Measurements from ENCODE around the gene P3H3. TPM values are rescaled to one million over a fixed set of nuclear protein-coding genes. Genes with fewer than 3 reads are reported as not detected.
"Not testable (repeated sequence)": the region's sequence is repeated elsewhere in the genome, so short reads cannot be mapped to it uniquely, and the experiment has no call there.

The P3H3 gene
- total RNA-seq, 1 donor from 2014 or later, result 19.8 TPM

GRCh38 chr12:6871052-6871957 is 43.1 kb downstream of the P3H3 start:
- peak overlapping the region; percentile 49 to 84 (median 54) for H3K4me3 ChIP-seq (ENCODE audit: low read length in 3 of 3)
- peak overlapping the region; percentile 74 for H3K27ac ChIP-seq (ENCODE audit: low read depth, low read length)
- H3K36me3 ChIP-seq (ENCODE audit: control insufficient read depth in 3 of 3, insufficient read depth in 3 of 3, low read length in 3 of 3), result peaks cover 23 to 36% (median 31%) of the 10 kb centered on the region in 3 donors
- H3K9me3 ChIP-seq (ENCODE audit: control insufficient read depth in 3 of 3, low read length in 3 of 3), result no peaks in the 10 kb centered on the region
- peaks cover 55 to 65% (median 64%) of the 10 kb centered on the region in 3 donors for H3K4me1 ChIP-seq (ENCODE audit: control insufficient read depth in 3 of 3, insufficient read depth in 3 of 3, low read length in 3 of 3)
- H3K27me3 ChIP-seq (ENCODE audit: control insufficient read depth in 3 of 3, insufficient read depth in 3 of 3, low read length in 3 of 3), result no peaks in the 10 kb centered on the region
- peak overlapping the region in 2 of 3 donors; percentile 54 to 88 for H3K9ac ChIP-seq (ENCODE audit: low read depth in 1 of 3, low read length in 3 of 3)

- no peaks in the 10 kb centered on the region for H3K9me3 ChIP-seq (ENCODE audit: control insufficient read depth in 3 of 3, low read length in 3 of 3)
- H3K4me3 ChIP-seq (ENCODE audit: low read length in 3 of 3), result peak overlapping the region; percentile 80 to 88 (median 84)
- peaks cover 23 to 38% (median 34%) of the 10 kb centered on the region in 3 donors for H3K36me3 ChIP-seq (ENCODE audit: control insufficient read depth in 3 of 3, insufficient read depth in 3 of 3, low read length in 3 of 3)
- no peaks in the 10 kb centered on the region for H3K27me3 ChIP-seq (ENCODE audit: control insufficient read depth in 3 of 3, insufficient read depth in 3 of 3, low read length in 3 of 3)
- H3K9ac ChIP-seq (ENCODE audit: low read depth in 1 of 3, low read length in 3 of 3), result peak overlapping the region; percentile 83 to 89 (median 88)
- H3K4me1 ChIP-seq (ENCODE audit: control insufficient read depth in 3 of 3, insufficient read depth in 3 of 3, low read length in 3 of 3), result peaks cover 48 to 56% (median 56%) of the 10 kb centered on the region in 3 donors
- H3K27ac ChIP-seq (ENCODE audit: low read depth, low read length), result peak overlapping the region; percentile 74
Measured at GRCh38 chr12:6872073-6873048, 44.2 kb downstream of the P3H3 start.

- Histone ChIP-seq H3K4me3 (ENCODE audit: low read length in 3 of 3) (peak within 1 kb of the TSS; percentile 80 to 88 (median 84)), H3K4me1 (ENCODE audit: control insufficient read depth in 3 of 3, insufficient read depth in 3 of 3, low read length in 3 of 3) (peaks cover 45 to 53% (median 52%) of the 10 kb centered on the region in 3 donors), H3K27ac (ENCODE audit: low read depth, low read length) (peak within 1 kb of the TSS; percentile 74), H3K9ac (ENCODE audit: low read depth in 1 of 3, low read length in 3 of 3) (peak within 1 kb of the TSS; percentile 83 to 89 (median 88)), H3K36me3 (ENCODE audit: control insufficient read depth in 3 of 3, insufficient read depth in 3 of 3, low read length in 3 of 3) (peaks cover 23 to 34% (median 32%) of the 10 kb centered on the region in 3 donors), H3K27me3 (ENCODE audit: control insufficient read depth in 3 of 3, insufficient read depth in 3 of 3, low read length in 3 of 3) (no peaks in the 10 kb centered on the region), H3K9me3 (ENCODE audit: control insufficient read depth in 3 of 3, low read length in 3 of 3) (no peaks in the 10 kb centered on the region)
Measured at GRCh38 chr12:6873094-6874014, 45.1 kb downstream of the P3H3 start, which contains the start of gene SPSB2. SPSB2 (minus strand) TSS chr12:6873303; CDS start chr12:6872901, 402 bp downstream.

- H3K4me1 ChIP-seq (ENCODE audit: control insufficient read depth in 3 of 3, insufficient read depth in 3 of 3, low read length in 3 of 3), result peaks cover 38 to 46% (median 45%) of the 10 kb centered on the region in 3 donors
- peak overlapping the region; percentile 80 to 88 (median 84) for H3K4me3 ChIP-seq (ENCODE audit: low read length in 3 of 3)
- H3K27ac ChIP-seq (ENCODE audit: low read depth, low read length), result peak overlapping the region; percentile 74
- not testable (repeated sequence) for H3K27me3 ChIP-seq (ENCODE audit: control insufficient read depth in 3 of 3, insufficient read depth in 3 of 3, low read length in 3 of 3); H3K9me3 ChIP-seq (ENCODE audit: control insufficient read depth in 3 of 3, low read length in 3 of 3)
- peaks cover 23 to 31% (median 29%) of the 10 kb centered on the region in 3 donors for H3K36me3 ChIP-seq (ENCODE audit: control insufficient read depth in 3 of 3, insufficient read depth in 3 of 3, low read length in 3 of 3)
- H3K9ac ChIP-seq (ENCODE audit: low read depth in 1 of 3, low read length in 3 of 3), result peak overlapping the region; percentile 79 to 88 (median 83)
Measured at GRCh38 chr12:6874015-6874368, 45.8 kb downstream of the P3H3 start.

GRCh38 chr12:6879824-6880223 is 51.6 kb downstream of the P3H3 start:
- H3K4me3 ChIP-seq (ENCODE audit: low read length in 3 of 3); H3K9ac ChIP-seq (ENCODE audit: low read depth in 1 of 3, low read length in 3 of 3); H3K27me3 ChIP-seq (ENCODE audit: control insufficient read depth in 3 of 3, insufficient read depth in 3 of 3, low read length in 3 of 3); H3K27ac ChIP-seq (ENCODE audit: low read depth, low read length); H3K4me1 ChIP-seq (ENCODE audit: control insufficient read depth in 3 of 3, insufficient read depth in 3 of 3, low read length in 3 of 3); H3K9me3 ChIP-seq (ENCODE audit: control insufficient read depth in 3 of 3, low read length in 3 of 3): not testable (repeated sequence)
- H3K36me3 ChIP-seq (ENCODE audit: control insufficient read depth in 3 of 3, insufficient read depth in 3 of 3, low read length in 3 of 3), result peaks cover 9 to 23% (median 12%) of the 10 kb centered on the region in 3 donors

GRCh38 chr12:6883252-6883651 is 55.0 kb downstream of the P3H3 start:
- H3K4me1 ChIP-seq (ENCODE audit: control insufficient read depth in 3 of 3, insufficient read depth in 3 of 3, low read length in 3 of 3), result no peaks in the 10 kb centered on the region
- H3K9me3 ChIP-seq (ENCODE audit: control insufficient read depth in 3 of 3, low read length in 3 of 3), result no peaks in the 10 kb centered on the region
- H3K4me3 ChIP-seq (ENCODE audit: low read length in 3 of 3), result no peak overlapping the region
- peaks cover 8 to 19% (median 9%) of the 10 kb centered on the region in 3 donors for H3K36me3 ChIP-seq (ENCODE audit: control insufficient read depth in 3 of 3, insufficient read depth in 3 of 3, low read length in 3 of 3)
- no peaks in the 10 kb centered on the region for H3K27me3 ChIP-seq (ENCODE audit: control insufficient read depth in 3 of 3, insufficient read depth in 3 of 3, low read length in 3 of 3)
- no peak overlapping the region for H3K27ac ChIP-seq (ENCODE audit: low read depth, low read length)
- no peak overlapping the region for H3K9ac ChIP-seq (ENCODE audit: low read depth in 1 of 3, low read length in 3 of 3)

GRCh38 chr12:6883683-6884082 is 55.5 kb downstream of the P3H3 start:
- no peaks in the 10 kb centered on the region for H3K9me3 ChIP-seq (ENCODE audit: control insufficient read depth in 3 of 3, low read length in 3 of 3)
- no peaks in the 10 kb centered on the region for H3K27me3 ChIP-seq (ENCODE audit: control insufficient read depth in 3 of 3, insufficient read depth in 3 of 3, low read length in 3 of 3)
- no peak overlapping the region for H3K27ac ChIP-seq (ENCODE audit: low read depth, low read length)
- no peak overlapping the region for H3K4me3 ChIP-seq (ENCODE audit: low read length in 3 of 3)
- H3K9ac ChIP-seq (ENCODE audit: low read depth in 1 of 3, low read length in 3 of 3), result no peak overlapping the region
- no peaks in the 10 kb centered on the region for H3K4me1 ChIP-seq (ENCODE audit: control insufficient read depth in 3 of 3, insufficient read depth in 3 of 3, low read length in 3 of 3)
- H3K36me3 ChIP-seq (ENCODE audit: control insufficient read depth in 3 of 3, insufficient read depth in 3 of 3, low read length in 3 of 3), result peaks cover 8 to 19% (median 9%) of the 10 kb centered on the region in 3 donors

GRCh38 chr12:6884539-6884938 is 56.3 kb downstream of the P3H3 start:
- Histone ChIP-seq H3K4me1 (ENCODE audit: control insufficient read depth in 3 of 3, insufficient read depth in 3 of 3, low read length in 3 of 3) (no peaks in the 10 kb centered on the region), H3K9ac (ENCODE audit: low read depth in 1 of 3, low read length in 3 of 3) (no peak overlapping the region), H3K4me3 (ENCODE audit: low read length in 3 of 3) (no peak overlapping the region)

More at GRCh38 chr12:6884539-6884938, 56.3 kb downstream of the P3H3 start:
- Histone ChIP-seq H3K9me3 (ENCODE audit: control insufficient read depth in 3 of 3, low read length in 3 of 3) (no peaks in the 10 kb centered on the region), H3K27me3 (ENCODE audit: control insufficient read depth in 3 of 3, insufficient read depth in 3 of 3, low read length in 3 of 3) (no peaks in the 10 kb centered on the region), H3K36me3 (ENCODE audit: control insufficient read depth in 3 of 3, insufficient read depth in 3 of 3, low read length in 3 of 3) (peaks cover 8 to 19% (median 9%) of the 10 kb centered on the region in 3 donors), H3K27ac (ENCODE audit: low read depth, low read length) (no peak overlapping the region)
